Endothelial cell of umbilical vein (primary cell): ENCODE results near the gene RTL5. TPM values are rescaled to one million over a fixed set of nuclear protein-coding genes. Genes with fewer than 3 reads are reported as not detected.

Source experiments
- BruUV-seq: library from RNA; stranded (reverse); fragments of 400-500 nt; replicated peaks from 2 replicates; lab custom pipeline; 2021; lab: Mats Ljungman, UMichigan
- CTCF ChIA-PET: fragments of 300-600, 350-600 bp; sonication (Branson Sonifier 250); formaldehyde crosslinking; loops from one replicate; lab custom pipeline; 2021; ENCODE audit warnings: antibody characterized with exemption, inconsistent platforms; lab: Charles Lee
- POLR2A ChIA-PET: fragments of 300-600, 350-600 bp; sonication (Branson Sonifier 250); formaldehyde crosslinking; loops from one replicate; lab custom pipeline; 2021; ENCODE audit warnings: antibody characterized with exemption, inconsistent platforms; lab: Charles Lee
- DNase-seq: peaks from one replicate; pipeline ENCODE4 v3.0.0-alpha.2; 2011; ENCODE audit warnings: low read depth, low spot score
- FAIRE-seq: peaks from 2 replicates; lab custom pipeline; 2011; peaks lifted over from hg19 to GRCh38; lab: Jason Lieb, UNC
- H2AFZ ChIP-seq: 2 replicates; pipeline ENCODE4 v1.6.0; 2012; ENCODE audit warnings: low read depth, low read length, control low read depth, inconsistent platforms
- H3K27ac ChIP-seq: 2 replicates; pipeline ENCODE4 v1.5.1; 2011; ENCODE audit warnings: low read depth, mild to moderate bottlenecking, control low read depth, low read length, moderate library complexity; ENCODE audit not compliant: insufficient read depth
- H3K27me3 ChIP-seq, 2 experiments: 2 replicates each; pipeline versions ENCODE4 v1.6.0 to v1.6.1; 2011; ENCODE audit warnings: low read length in 2 of 2, mixed read lengths in 1 of 2; ENCODE audit not compliant: control insufficient read depth in 2 of 2, insufficient read depth in 2 of 2
- H3K36me3 ChIP-seq, 2 experiments: 2 replicates in 1 of 2; 3 replicates in 1 of 2; pipeline ENCODE4 v1.5.1; 2011; ENCODE audit warnings: low read length in 2 of 2, mild to moderate bottlenecking in 1 of 2, moderate library complexity in 1 of 2; ENCODE audit not compliant: control insufficient read depth in 2 of 2, insufficient read depth in 2 of 2; ENCODE audit errors: extremely low read depth in 1 of 2
- H3K4me1 ChIP-seq: 3 replicates; pipeline ENCODE4 v1.5.1; 2011; ENCODE audit warnings: mild to moderate bottlenecking, low read length; ENCODE audit not compliant: control insufficient read depth, insufficient read depth; ENCODE audit errors: extremely low read depth
- H3K4me2 ChIP-seq: 2 replicates; pipeline ENCODE4 v1.6.1; 2011; ENCODE audit warnings: low read length, control low read depth, mixed read lengths; ENCODE audit not compliant: insufficient read depth
- H3K4me3 ChIP-seq, 3 experiments: fragments of 200-600 bp in 1 of 3; sonication (generic), shearing (Covaris generic) in 1 of 3; replicated peaks in 1 of 3; 2 replicates each; pipeline ENCODE4 v1.5.1; 2011 to 2016; ENCODE audit warnings: control low read depth in 3 of 3, low read length in 3 of 3, mild to moderate bottlenecking in 2 of 3, inconsistent platforms in 1 of 3, low read depth in 1 of 3, moderate library complexity in 1 of 3; ENCODE audit not compliant: insufficient read depth in 1 of 3
- H3K79me2 ChIP-seq: 2 replicates; pipeline ENCODE4 v1.6.0; 2012; ENCODE audit warnings: low read length, inconsistent platforms; ENCODE audit not compliant: control insufficient read depth, insufficient read depth
- H3K9ac ChIP-seq: replicated peaks from 2 replicates; pipeline ENCODE3; 2011; ENCODE audit warnings: low read length, control low read depth; ENCODE audit not compliant: insufficient read depth; ENCODE audit errors: extremely low read depth
- H3K9me1 ChIP-seq: replicated peaks from 3 replicates; pipeline ENCODE4 v1.6.0; 2011; ENCODE audit warnings: mild to moderate bottlenecking, low read length; ENCODE audit not compliant: control insufficient read depth, insufficient read depth; ENCODE audit errors: extremely low read depth
- H3K9me3 ChIP-seq: replicated peaks from 2 replicates; pipeline ENCODE4 v1.5.1; 2012; ENCODE audit warnings: low read length, inconsistent platforms; ENCODE audit not compliant: control insufficient read depth, insufficient read depth
- H4K20me1 ChIP-seq: replicated peaks from 2 replicates; pipeline ENCODE3; 2011; ENCODE audit warnings: mild to moderate bottlenecking, low read length; ENCODE audit not compliant: control insufficient read depth, insufficient read depth; ENCODE audit errors: extremely low read depth
- CTCF ChIP-seq, 2 donors: IDR thresholded peaks; 1 replicate in 1 of 2; 2 replicates in 1 of 2; pipeline ENCODE4 v1.5.1; 2011; ENCODE audit warnings: low read length in 2 of 2, mild to moderate bottlenecking in 2 of 2, moderate library complexity in 2 of 2, control low read depth in 1 of 2, inconsistent platforms in 1 of 2, low read depth in 1 of 2; ENCODE audit not compliant: insufficient read depth in 1 of 2; ENCODE audit errors: extremely low read depth in 1 of 2
- EZH2 ChIP-seq: IDR thresholded peaks from 2 replicates; pipeline ENCODE4 v1.6.1; 2012; ENCODE audit warnings: borderline replicate concordance, low read depth, mild to moderate bottlenecking, moderate library complexity, low read length, inconsistent platforms; ENCODE audit not compliant: severe bottlenecking
- FOS ChIP-seq: IDR thresholded peaks from 2 replicates; pipeline ENCODE4 v1.6.1; 2011; ENCODE audit warnings: mild to moderate bottlenecking, low read length, moderate library complexity, borderline replicate concordance; ENCODE audit not compliant: insufficient read depth
- GATA2 ChIP-seq: IDR thresholded peaks from 2 replicates; pipeline ENCODE4 v1.7.0; 2011; ENCODE audit warnings: low read depth, mild to moderate bottlenecking, moderate library complexity, mixed read lengths, low read length; ENCODE audit not compliant: insufficient read length, insufficient read depth
- JUN ChIP-seq: IDR thresholded peaks from 2 replicates; pipeline ENCODE4 v1.6.1; 2011; ENCODE audit warnings: borderline replicate concordance, low read depth; ENCODE audit not compliant: insufficient read length, insufficient read depth
- MAX ChIP-seq: IDR thresholded peaks from 2 replicates; pipeline ENCODE4 v1.6.1; 2011; ENCODE audit not compliant: insufficient read depth, insufficient read length
- MYC ChIP-seq: IDR thresholded peaks from one replicate; pipeline ENCODE4 v1.6.1; 2011; ENCODE audit warnings: mild to moderate bottlenecking, low read depth, low read length
- POLR2A ChIP-seq: IDR thresholded peaks from 2 replicates; pipeline ENCODE4 v1.6.1; 2012; ENCODE audit warnings: low read depth, mild to moderate bottlenecking, control low read depth, low read length
- POLR2AphosphoS5 ChIP-seq: IDR thresholded peaks from 2 replicates; pipeline ENCODE4 v1.6.1; 2012; ENCODE audit warnings: low read depth, mild to moderate bottlenecking, control low read depth, low read length, moderate library complexity; ENCODE audit not compliant: insufficient read depth
- dilution Hi-C: fragments of 300-500 bp; cut with MboI; formaldehyde crosslinking; loops from one replicate; pipeline ENCODE4 v1.15.0; 2019; ENCODE audit warnings: low sequenced_read_pairs; ENCODE audit not compliant: extremely low pct_ligation_motif_present
- intact Hi-C: fragments of 100-400 bp; cut with micrococcal nuclease; formaldehyde crosslinking; loops from one replicate; pipeline ENCODE4 v1.10.0; 2022
- polyA plus RNA-seq, 4 experiments: library from polyadenylated mRNA; depleted of rRNA in 3 of 4; stranded (reverse) in 3 of 4; unstranded in 1 of 4; fragments of >200 nt; gene quantifications; 2 replicates each; pipeline versions ENCODE4 v1.2.1 to v1.2.3, GENCODE V29; 2011 to 2012; ENCODE audit warnings: missing spikeins in 1 of 4
- total RNA-seq: library from RNA; stranded (reverse); gene quantifications from 2 replicates; pipeline ENCODE4 v1.2.3, GENCODE V29; 2021

RTL5 gene
- total and polyA plus RNA-seq, 2 donors (not counting 3 experiments of a cell fraction or from before 2014, with no cell fraction given), result 1.0 to 1.7 TPM

GRCh38 chrX:72088761-72089160 lies 43.0 kb downstream of the RTL5 start:
- H3K9ac ChIP-seq, result no peak overlapping the region
- H3K79me2 ChIP-seq, result peaks cover 69% of the 10 kb centered on the region
- no peak overlapping the region for H2AFZ ChIP-seq
- CTCF ChIA-PET, result interaction anchor here (1.0 kb wide), 1 partner anchor 71 kb away, joined by 3 read pairs; no protein-coding TSS in a partner anchor
- no peak overlapping the region for H3K27ac ChIP-seq
- H3K4me3 ChIP-seq, result no peak overlapping the region
- no peaks in the 10 kb centered on the region for H3K36me3 ChIP-seq
- TF ChIP-seq MAX, result no peak
- TF ChIP-seq FOS, result no peak
- no peak for TF ChIP-seq JUN
- no peak for TF ChIP-seq CTCF (IDR thresholded peaks at IDR 0.05; ENCODE audit: extremely low read depth in 1 of 2, insufficient read depth in 1 of 2, low read depth in 1 of 2, low read length in 2 of 2)
- no peak for TF ChIP-seq POLR2AphosphoS5
- TF ChIP-seq EZH2, result no peak
- TF ChIP-seq GATA2, result no peak
- TF ChIP-seq MYC, result no peak
- TF ChIP-seq POLR2A, result no peak
- no peaks in the 10 kb centered on the region for H3K27me3 ChIP-seq
- H3K9me3 ChIP-seq, result no peaks in the 10 kb centered on the region
- DNase-seq, result no peak
- BruUV-seq, result no TSS peak
- H3K4me1 ChIP-seq, result no peaks in the 10 kb centered on the region
- FAIRE-seq, result peak; percentile 50
- POLR2A ChIA-PET, result no interaction called here
- H3K4me2 ChIP-seq, result no peak overlapping the region
- no peaks in the 10 kb centered on the region for H3K9me1 ChIP-seq
- intact Hi-C loops (no loop called here), dilution Hi-C loops (no loop called here)
- no peaks in the 10 kb centered on the region for H4K20me1 ChIP-seq
